Suppressor macrophage (primary cell): ENCODE measurements around the gene PPP1R15A.
"Not testable (repeated sequence)": the region's sequence is repeated elsewhere in the genome, so short reads cannot be mapped to it uniquely, and the experiment has no call there.

Source experiments
- DNase-seq, 4 experiments: peaks; one replicate each; pipeline ENCODE4 v3.0.0-alpha.2; 2020 to 2022

Gene PPP1R15A

DNA sequence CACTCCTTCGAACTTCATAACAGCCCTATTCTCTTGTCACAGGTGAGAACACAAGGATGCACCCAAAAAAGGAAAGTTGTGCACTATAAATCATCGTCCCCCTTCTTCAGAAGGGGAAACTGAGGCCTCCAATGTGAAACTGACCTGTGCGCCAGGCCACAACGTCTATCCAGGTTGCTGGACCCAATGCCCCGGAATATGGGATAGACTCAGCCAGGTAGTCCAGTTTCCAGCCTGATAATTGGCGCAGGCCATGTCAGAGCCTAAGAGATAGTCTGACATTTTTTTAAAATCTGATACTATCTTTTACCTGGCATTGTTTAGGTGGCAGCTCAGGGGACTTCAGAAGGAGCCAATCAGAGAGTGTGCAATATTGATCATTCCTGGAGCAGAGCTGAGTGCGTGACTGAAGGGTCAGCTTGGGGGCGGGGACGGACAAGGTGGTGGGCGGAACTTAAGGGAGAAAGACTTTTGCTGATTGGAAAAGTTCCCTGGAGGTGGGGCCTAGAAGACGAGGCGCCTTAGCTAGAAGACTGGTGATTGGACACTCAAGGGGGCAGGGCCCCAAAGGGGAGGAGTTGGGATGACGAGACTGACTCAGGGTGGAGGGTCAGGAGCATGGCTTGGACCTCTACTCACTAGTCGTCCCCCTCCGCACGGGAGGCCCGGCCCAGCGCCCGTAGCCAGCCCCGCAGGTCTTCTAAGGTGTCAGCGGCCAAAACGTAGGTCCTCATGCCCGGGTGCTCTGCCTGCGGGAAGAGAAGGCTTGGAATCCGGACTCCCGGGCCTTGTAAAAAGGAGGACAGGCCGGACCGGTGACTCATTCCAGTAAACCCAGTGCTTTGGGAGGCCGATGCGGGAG is 12.3 kb upstream of the PPP1R15A start:
- DNase-seq: peak; percentile 51 to 72 (median 62)

DNA sequence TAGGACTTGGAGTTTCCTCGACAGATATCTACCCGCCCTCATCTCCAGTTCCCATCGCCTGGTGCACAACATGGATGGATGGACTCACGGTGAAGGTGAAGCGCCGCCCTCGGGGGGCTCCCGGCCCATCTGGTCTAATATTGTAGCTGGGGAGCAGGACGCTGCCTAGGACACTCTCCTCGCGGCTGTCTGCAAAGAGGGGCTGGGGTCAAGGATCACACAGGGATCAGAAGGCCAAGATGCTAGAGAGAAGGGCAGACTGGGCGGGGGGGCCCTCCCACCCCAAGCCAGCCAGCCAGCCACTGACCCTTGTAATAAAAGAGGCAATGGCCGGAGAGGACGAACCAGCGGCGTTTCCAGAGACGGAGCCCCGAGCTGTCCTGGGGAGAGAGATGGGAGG is 10.9 kb upstream of the PPP1R15A start:
- no peak for DNase-seq

DNA sequence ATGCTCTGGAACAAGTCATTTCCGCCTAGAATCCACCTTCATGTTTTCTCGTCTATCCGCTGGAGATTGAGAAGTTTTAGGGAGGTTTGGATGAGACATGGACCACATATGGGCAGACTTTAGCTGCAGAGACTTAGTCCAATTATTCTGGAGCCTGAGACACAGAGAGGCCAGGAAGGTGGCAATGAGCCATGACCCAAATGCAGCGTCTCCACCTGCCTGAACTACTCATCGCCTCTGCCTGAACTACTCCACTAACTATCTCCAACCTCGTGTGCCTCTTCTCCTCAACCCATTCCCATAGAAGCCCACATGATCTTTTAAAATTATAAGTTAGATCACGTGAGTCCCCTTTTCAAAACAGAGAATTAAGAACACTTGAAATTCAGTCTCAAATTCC is 9.4 kb upstream of the PPP1R15A start:
- no peak for DNase-seq

DNA sequence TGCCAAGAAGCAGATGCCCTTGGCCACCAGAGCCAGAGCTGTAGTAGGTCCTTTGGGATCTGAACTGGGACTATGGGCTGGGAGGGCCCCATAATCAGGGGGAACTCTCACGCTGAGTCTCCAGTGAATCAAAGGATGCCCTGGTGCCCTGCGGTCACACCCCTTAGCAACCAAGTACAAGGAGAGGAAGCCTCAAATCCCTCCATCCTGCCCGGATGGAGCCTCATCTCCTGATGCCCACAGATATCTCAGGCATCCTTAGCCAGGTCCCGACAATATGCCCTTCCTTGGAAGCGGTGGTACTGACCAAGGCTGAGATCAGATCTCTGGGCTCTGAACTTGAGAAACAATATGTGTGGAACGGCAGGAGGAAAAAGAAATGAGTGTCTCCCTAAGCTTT is 5.5 kb upstream of the PPP1R15A start:
- DNase-seq: no peak

DNA sequence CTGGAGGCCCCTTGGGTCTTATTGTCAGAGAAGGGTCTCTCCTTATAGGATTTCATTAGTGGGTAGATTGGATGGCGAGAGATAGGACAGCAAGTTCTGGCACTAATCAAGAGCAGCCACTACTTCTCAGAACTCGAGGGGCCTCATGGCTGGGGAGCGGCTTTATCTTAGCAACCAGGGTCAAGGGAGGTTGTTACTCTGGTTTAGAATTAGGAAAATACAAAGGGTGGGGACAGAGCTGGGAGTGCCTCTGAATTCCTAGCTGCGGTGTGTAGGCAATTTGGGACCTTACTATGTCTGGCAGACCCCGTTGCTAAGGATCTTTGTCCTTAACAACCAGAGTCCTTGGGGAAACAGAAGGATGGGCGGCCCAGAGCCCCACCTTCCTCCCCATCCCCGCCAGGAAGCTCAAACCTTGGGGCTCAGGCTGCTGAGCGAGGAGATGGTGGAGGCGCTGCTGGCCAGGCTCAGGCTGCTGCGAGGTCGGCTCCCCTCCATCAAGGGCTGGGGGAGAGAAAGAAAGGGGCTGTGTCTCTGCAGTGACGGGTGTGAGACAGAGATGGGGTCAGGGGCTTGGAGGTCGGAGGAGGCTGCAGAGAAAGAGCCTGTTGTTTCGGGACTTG is 5.0 kb upstream of the PPP1R15A start:
- DNase-seq: no peak

DNA sequence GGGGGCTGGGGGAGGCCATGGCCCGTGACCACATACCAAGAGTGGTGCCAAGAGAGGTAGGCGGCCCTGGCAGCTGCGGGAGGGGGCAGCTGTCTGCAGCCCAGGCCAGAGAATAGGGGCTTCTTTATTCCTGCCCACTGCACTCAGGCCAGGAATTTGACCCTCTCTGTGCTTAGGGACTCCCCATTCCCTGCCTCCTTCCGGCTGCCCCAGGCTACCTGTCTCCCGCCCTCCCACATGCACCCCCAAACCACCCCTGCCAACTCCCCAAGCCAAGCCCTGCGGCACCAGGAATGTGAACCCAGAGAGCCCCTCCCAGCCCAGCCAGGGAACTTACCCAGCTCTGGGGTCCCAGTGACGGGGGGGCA is 4.5 kb upstream of the PPP1R15A start:
- DNase-seq: no peak

DNA sequence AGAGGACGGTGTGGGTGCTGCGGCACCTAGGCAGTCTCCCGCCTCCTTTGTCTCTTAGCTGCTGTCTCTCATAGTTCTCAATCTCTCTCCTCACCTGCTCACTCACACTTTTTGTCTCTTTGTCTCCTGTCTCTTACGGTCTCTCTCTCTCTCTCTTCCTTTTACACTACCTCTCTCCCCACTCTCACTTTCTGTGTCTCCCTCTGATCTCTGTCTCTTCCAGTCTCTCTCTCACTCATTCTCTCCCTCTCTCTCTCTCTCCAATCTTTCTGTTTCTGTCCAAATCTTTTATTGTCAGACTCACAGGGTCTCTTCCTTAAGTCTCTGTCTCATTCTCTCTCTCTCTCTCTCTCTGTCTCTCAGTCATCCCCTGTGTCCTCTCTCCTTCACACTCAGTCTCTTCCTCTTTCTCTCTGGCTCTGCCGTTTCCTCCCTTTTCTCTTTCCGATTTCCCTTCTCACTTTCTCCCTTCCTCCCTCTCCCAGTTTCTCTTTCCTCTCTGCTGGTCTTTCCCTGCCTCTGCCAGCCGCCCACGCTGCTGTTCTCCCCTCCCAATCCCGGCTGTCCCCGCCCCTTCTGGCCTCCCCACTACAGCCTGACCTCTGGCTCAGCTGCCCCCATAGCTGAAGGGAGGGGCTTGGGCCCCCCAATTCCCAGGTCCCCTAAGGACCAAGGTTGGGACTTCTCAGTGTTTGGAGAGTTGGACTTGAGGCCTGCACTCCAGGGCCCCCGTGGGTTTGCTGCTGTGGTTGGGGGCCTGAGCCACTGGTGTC is 3.9 kb upstream of the PPP1R15A start, which contains the start of gene PLEKHA4:
Gene PLEKHA4, minus strand, starts transcription at position 504 of the 773 bp plus-strand sequence. CDS start 997 bp downstream, outside the sequence.
- DNase-seq: peak in 2 of 4 experiments; percentile 33 to 44

DNA sequence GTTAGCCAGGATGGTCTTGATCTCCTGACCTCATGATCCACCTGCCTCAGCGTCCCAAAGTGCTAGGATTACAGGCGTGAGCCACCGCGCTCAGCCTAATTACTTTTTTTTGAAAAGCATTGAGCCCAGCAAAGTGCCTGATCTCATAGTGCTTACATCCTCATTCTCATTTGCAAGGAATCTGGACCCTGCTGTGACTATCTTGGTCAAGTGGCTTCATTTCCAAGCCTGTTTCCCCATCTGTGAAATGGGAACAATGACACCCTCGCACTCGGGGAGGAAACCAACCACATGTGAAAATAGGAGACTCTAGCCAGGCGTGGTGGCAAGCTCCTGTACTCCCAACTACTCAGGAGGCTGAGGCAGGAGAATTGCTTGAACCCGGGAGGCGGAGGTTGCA is 2.2 kb upstream of the PPP1R15A start:
- DNase-seq: peak in 2 of 4 experiments; percentile 32 to 37

DNA sequence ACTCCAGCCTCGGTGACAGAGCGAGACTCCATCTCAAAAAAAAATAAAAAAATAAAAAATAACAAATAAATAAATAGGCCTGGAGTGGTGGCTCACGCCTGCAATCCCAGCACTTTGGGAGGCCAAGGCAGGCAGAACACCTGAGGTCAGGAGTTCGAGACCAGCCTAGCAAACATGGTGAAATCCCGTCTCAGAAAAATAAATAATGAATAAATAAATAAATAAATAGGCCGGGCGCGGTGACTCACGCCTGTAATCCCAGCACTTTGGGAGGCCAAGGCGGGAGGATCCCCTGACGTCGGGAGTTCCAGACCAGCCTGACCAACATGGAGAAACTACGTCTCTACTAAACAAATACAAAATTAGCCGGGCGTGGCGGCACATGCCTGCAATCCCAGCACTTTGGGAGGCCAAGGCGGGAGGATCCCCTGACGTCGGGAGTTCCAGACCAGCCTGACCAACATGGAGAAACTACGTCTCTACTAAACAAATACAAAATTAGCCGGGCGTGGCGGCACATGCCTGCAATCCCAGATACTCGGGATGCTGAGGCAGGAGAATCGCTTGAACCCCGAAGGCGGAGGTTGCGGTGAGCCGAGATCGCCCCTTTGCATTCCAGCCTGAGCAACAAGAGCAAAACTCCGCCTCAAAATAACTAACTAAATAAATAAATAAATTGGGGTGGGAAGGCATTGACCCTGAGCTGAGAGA is 595 bp upstream of the PPP1R15A start:
- not testable (repeated sequence) for DNase-seq

DNA sequence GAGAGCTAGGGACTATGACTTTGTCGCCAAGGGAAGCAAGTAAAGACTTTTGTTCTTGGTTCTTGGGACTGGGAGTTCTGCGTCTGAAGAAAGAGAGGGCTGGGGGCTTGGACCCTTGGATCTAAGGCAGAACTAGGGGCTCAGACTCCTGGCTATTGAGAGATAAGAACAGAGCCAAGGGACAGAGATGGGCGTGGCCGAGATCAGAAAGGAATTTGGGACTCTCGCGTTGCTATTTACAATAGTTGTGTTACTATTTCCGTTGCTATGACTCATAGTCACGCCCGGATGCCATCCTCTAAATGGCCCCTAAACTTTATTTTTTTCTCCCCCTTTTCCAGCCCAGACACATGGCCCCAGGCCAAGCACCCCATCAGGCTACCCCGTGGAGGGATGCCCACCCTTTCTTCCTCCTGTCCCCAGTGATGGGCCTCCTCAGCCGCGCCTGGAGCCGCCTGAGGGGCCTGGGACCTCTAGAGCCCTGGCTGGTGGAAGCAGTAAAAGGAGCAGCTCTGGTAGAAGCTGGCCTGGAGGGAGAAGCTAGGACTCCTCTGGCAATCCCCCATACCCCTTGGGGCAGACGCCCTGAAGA is 759 bp downstream of the PPP1R15A start:
- peak; percentile 89 to 95 (median 92) for DNase-seq

DNA sequence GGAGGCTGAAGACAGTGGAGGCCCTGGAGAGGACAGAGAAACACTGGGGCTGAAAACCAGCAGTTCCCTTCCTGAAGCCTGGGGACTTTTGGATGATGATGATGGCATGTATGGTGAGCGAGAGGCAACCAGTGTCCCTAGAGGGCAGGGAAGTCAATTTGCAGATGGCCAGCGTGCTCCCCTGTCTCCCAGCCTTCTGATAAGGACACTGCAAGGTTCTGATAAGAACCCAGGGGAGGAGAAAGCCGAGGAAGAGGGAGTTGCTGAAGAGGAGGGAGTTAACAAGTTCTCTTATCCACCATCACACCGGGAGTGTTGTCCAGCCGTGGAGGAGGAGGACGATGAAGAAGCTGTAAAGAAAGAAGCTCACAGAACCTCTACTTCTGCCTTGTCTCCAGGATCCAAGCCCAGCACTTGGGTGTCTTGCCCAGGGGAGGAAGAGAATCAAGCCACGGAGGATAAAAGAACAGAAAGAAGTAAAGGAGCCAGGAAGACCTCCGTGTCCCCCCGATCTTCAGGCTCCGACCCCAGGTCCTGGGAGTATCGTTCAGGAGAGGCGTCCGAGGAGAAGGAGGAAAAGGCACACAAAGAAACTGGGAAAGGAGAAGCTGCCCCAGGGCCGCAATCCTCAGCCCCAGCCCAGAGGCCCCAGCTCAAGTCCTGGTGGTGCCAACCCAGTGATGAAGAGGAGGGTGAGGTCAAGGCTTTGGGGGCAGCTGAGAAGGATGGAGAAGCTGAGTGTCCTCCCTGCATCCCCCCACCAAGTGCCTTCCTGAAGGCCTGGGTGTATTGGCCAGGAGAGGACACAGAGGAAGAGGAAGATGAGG is 1.5 kb downstream of the PPP1R15A start:
- peak; percentile 55 to 60 (median 58) for DNase-seq

DNA sequence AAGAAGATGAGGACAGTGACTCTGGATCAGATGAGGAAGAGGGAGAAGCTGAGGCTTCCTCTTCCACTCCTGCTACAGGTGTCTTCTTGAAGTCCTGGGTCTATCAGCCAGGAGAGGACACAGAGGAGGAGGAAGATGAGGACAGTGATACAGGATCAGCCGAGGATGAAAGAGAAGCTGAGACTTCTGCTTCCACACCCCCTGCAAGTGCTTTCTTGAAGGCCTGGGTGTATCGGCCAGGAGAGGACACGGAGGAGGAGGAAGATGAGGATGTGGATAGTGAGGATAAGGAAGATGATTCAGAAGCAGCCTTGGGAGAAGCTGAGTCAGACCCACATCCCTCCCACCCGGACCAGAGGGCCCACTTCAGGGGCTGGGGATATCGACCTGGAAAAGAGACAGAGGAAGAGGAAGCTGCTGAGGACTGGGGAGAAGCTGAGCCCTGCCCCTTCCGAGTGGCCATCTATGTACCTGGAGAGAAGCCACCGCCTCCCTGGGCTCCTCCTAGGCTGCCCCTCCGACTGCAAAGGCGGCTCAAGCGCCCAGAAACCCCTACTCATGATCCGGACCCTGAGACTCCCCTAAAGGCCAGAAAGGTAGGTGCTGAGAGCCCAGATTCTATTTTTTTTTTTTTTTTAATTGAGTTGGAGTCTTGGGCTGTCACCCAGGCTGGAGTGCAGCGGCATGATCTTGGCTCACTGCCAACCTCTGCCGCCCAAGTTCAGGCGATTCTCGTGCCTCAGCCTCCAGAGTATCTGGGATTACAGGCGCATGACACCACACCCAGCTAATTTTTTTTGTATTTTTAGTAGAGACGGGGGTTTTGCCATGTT is 2.3 kb downstream of the PPP1R15A start:
- peak; percentile 74 to 88 (median 84) for DNase-seq

DNA sequence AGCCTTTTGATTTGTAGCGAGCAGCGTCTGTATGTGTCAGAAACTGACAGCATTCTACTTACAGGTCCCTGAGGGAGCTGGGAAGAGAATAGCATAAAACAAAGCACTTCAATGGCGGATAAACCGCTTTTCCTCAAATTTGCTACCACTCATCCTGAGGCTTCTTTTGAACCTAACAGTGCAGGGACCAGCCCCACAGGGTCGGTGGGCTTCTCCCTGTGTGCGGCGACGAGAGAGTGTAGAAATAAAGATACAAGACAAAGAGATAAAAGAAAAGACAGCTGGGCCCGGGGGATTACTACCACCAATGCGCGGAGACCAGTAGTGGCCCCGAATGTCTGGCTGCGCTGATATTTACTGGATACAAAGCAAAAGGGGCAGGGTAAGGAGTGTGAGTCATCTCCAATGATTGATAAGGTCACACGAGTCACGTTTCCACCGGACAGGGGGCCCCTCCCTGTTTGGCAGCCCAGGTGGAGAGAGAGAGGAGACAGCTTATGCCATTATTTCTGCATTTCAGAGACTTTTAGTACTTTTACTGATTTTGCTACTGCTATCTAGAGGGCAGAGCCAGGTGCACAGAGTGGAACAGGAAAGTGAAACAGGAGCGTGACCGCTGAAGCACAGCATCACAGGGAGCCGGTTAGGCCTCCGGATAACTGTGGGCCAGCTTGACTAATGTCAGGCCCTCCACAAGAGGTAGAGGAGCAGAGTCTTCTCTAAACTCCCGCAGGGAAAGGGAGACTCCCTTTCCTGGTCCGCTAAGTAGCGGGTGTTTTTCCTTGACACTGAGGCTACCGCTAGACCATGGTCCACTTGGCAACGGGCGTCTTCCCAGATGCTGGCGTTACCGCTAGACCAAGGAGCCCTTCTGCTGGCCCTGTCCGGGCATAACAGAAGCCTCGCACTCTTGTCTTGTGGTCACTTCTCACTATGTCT is 4.1 kb downstream of the PPP1R15A start:
- DNase-seq: peak in 1 of 4 experiments; percentile 15

DNA sequence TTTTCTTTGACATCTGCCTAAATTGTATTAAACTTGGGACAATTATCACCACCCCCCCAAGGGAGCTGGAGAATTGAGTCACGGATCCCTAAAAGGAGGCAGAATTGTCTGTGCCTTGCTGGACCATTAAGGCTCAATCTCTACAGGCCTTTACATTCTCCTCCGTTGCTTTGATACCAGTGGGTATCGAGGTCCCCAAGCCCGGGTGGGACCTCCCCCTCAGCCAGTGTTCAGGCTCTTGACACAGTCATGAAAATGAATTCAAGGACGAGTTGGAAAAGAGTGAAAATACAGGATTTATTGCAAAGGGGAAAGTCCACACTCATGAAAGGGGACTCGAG is 5.6 kb downstream of the PPP1R15A start:
- no peak for DNase-seq

DNA sequence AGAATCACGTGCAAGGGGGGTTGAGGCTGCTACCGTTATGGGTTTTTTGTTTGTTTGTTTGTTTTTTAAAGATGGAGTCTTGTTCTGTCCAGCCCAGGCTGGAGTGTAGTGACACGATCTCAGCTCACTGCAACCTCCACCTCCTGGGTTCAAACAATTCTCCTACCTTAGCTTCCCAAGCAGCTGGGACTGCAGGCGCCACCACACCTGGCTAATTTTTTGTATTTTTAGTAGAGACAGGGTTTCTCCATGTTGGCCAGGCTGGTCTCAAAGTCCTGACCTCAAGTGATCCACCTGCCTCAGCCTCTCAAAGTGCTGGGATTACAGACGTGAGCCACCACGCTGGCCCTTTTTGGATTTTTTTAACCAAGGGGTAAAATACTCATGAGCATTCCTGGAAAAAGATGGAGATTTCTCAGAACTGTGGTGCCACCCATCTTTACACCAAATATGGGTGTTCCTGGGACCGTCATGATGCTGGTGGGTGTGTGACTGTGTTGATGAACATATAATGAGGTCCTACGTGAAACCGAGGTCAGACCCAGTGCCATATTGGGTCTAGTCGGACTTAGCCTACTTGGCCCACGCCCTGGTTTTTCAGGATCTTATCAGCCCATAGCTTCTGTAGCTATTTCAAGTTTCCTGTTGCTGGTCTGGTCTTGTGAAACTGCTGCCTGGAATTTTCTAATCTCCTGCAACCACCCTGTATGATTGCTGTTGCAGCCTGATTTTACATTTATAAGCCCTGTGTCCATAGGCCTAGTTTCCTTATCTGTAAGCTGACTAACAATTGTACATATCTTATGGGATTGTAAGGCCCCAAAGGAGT is 6.2 kb downstream of the PPP1R15A start:
- DNase-seq: peak; percentile 51 to 68 (median 62)

DNA sequence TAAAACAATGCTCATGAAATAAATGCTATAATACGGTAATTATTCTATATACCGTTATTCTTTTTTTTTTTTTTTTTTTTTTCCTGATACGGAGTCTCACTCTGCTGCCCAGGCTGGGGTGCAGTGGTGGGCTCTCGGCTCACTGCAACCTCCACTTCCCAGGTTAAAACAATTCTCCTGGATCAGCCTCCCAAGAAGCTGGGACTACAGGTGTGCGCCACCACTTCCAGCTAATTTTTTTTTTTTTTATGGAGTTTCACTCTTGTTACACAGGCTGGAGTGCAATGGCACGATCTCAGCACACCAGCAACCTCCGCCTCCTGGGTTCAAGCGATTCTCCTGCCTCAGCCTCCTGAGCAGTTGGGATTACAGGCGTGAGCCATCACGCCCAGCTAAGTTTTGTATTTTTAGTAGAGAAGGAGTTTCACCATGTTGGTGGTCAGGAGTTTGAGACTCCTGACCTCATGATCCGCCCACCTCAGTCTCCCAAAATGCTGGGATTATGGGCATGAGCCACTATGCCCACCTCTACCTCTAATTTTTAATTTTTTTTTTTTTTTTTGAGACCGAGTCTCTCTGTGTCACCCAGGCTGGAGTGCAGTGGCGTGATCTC is 6.9 kb downstream of the PPP1R15A start:
- DNase-seq: no peak

DNA sequence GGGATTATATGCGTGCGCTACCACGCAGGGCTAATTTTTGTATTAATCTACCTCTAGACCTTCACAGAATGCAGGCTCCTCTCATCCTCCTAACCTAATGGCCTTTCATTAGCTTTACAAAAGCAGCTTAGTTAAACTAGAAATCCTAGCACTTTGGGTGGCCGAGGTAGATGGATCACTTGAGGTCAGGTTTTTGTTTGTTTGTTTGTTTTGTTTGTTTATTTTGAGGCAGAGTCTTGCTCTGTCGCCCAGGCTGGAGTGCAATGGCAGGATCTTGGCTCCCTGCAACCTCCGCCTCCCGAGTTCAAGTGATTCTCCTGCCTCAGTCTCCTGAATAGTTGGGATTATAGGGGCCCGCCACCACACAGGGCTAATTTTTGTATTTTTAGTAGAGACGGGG is 7.5 kb downstream of the PPP1R15A start:
- DNase-seq: not testable (repeated sequence)
